Neural progenitor cell (in vitro differentiated cells): ENCODE measurements around the gene SC5D. TPM values are rescaled to one million over a fixed set of nuclear protein-coding genes. Genes with fewer than 3 reads are reported as not detected.

Experiments used
- DNase-seq: peaks from one replicate; pipeline ENCODE4 v3.0.0-alpha.2; 2016; ENCODE audit warnings: low spot score
- H2AFZ ChIP-seq: fragments of 200-600 bp; sonication (generic); replicated peaks from 2 replicates; pipeline ENCODE4 v1.6.1; 2016; ENCODE audit warnings: antibody characterized with exemption
- H3F3A ChIP-seq: fragments of 200-600 bp; sonication (generic); 2 replicates; pipeline ENCODE4 v1.6.1; 2016; ENCODE audit warnings: antibody characterized with exemption, low read depth
- H3K27ac ChIP-seq: fragments of 200-600 bp; sonication (generic); 2 replicates; pipeline ENCODE4 v1.5.1; 2016; ENCODE audit warnings: mild to moderate bottlenecking
- H3K27me3 ChIP-seq: fragments of 200-600 bp; sonication (generic); 2 replicates; pipeline ENCODE4 v1.6.1; 2016; ENCODE audit warnings: mild to moderate bottlenecking, moderate library complexity
- H3K36me3 ChIP-seq: fragments of 200-600 bp; sonication (generic); 2 replicates; pipeline ENCODE4 v1.5.1; 2016
- H3K4me1 ChIP-seq: fragments of 200-600 bp; sonication (generic); 2 replicates; pipeline ENCODE4 v1.6.1; 2016; ENCODE audit warnings: mixed run types
- H3K4me2 ChIP-seq: fragments of 200-600 bp; sonication (generic); 2 replicates; pipeline ENCODE4 v1.6.1; 2016
- H3K4me3 ChIP-seq: fragments of 200-600 bp; sonication (generic); 2 replicates; pipeline ENCODE4 v1.5.1; 2016
- H3K79me2 ChIP-seq: fragments of 200-600 bp; sonication (generic); 2 replicates; pipeline ENCODE4 v1.6.1; 2016; ENCODE audit warnings: low read depth
- H3K9ac ChIP-seq: fragments of 200-600 bp; sonication (generic); 2 replicates; pipeline ENCODE4 v1.6.1; 2016
- H3K9me3 ChIP-seq: fragments of 200-600 bp; sonication (generic); 2 replicates; pipeline ENCODE4 v1.5.1; 2016; ENCODE audit warnings: low read depth
- H4K20me1 ChIP-seq: fragments of 200-600 bp; sonication (generic); 2 replicates; pipeline ENCODE4 v1.6.1; 2016; ENCODE audit warnings: low read depth
- H3K27ac Mint-ChIP-seq: 3 replicates; pipeline ENCODE4 v1.8.0; 2021; ENCODE audit warnings: mixed read lengths
- H3K27me3 Mint-ChIP-seq: 2 replicates; pipeline ENCODE4 v1.8.0; 2022; ENCODE audit warnings: low read depth, mild to moderate bottlenecking, inconsistent platforms, moderate library complexity, mixed read lengths; ENCODE audit not compliant: insufficient read depth
- H3K36me3 Mint-ChIP-seq: 3 replicates; pipeline ENCODE4 v1.8.0; 2021; ENCODE audit warnings: mixed read lengths
- H3K4me1 Mint-ChIP-seq: 3 replicates; pipeline ENCODE4 v1.8.0; 2021; ENCODE audit warnings: mixed read lengths
- H3K4me3 Mint-ChIP-seq: 3 replicates; pipeline ENCODE4 v1.8.0; 2021; ENCODE audit warnings: mild to moderate bottlenecking, moderate library complexity, mixed read lengths
- H3K9me3 Mint-ChIP-seq: 3 replicates; pipeline ENCODE4 v1.8.0; 2020; ENCODE audit warnings: mixed read lengths
- EZH2 ChIP-seq: fragments of 200-600 bp; sonication (generic); IDR thresholded peaks from 2 replicates; pipeline ENCODE4 v1.6.1; 2017; ENCODE audit warnings: antibody characterized with exemption, mild to moderate bottlenecking, moderate library complexity
- EZH2phosphoT487 ChIP-seq: fragments of 200-600 bp; sonication (generic); IDR thresholded peaks from 2 replicates; pipeline ENCODE4 v1.6.1; 2017; ENCODE audit warnings: antibody characterized with exemption
- total RNA-seq: library from RNA; depleted of rRNA; stranded (reverse); fragments of >200 nt; gene quantifications from 2 replicates; pipeline ENCODE4 v1.2.3, GENCODE V29; 2015; ENCODE audit warnings: low replicate concordance
- TF ChIP-seq, protein P1 (sequence below): fragments of 200-600 bp; sonication (generic); IDR thresholded peaks from 2 replicates; pipeline ENCODE4 v1.5.1; 2017; ENCODE audit warnings: antibody characterized with exemption, mild to moderate bottlenecking

The SC5D gene
- total RNA-seq, 1 donor from 2014 or later: 80.7 TPM

DNA sequence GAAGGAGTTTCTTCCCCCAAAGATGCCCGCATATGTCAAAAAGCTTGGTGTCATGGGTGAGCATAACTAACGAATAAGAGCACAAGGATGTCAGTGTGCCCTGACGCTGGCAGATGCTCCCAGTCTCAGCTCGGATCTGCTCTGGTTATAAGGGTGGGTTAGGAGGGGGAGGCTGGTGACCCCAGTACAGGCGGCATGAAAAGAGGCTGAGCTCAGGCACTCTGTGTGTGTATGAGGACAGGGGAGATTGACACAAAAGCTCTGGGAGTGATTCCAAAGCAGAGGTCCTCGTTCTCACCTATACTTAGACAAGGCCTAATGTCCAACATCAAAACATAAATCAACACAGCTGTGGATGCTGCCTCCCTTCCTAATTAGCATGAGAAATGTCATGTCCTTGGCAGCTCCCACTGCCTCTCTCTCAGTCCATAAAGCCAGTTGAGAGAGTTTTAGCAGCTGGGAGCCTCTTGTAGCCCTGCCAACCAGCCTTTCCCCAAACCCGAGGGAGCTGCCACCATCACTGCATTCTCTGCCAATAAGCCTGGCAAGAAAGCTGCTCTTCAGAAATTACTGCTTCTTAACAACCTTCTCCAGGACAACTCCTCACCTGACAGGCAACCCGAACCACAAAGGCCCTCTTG lies 59.8 kb downstream of the SC5D start:
- Histone ChIP-seq H3K36me3 (no peaks in the 10 kb centered on the region), H3K27me3 (no peaks in the 10 kb centered on the region), H3K4me3 (no peak overlapping the region), H3F3A (no peaks in the 10 kb centered on the region), H2AFZ (no peak overlapping the region), H3K9ac (no peak overlapping the region), H3K27ac (no peak overlapping the region), H3K9me3 (no peaks in the 10 kb centered on the region), H4K20me1 (no peaks in the 10 kb centered on the region), H3K4me2 (no peak overlapping the region), H3K79me2 (no peaks in the 10 kb centered on the region), H3K4me1 (peaks cover 5% of the 10 kb centered on the region)
- DNase-seq: no peak
- Mint-ChIP-seq H3K36me3 (no peaks in the 10 kb centered on the region), H3K27ac (no peak overlapping the region), H3K9me3 (no peaks in the 10 kb centered on the region), H3K27me3 (peaks cover 4% of the 10 kb centered on the region), H3K4me1 (peaks cover 14% of the 10 kb centered on the region), H3K4me3 (no peak overlapping the region)
- TF ChIP-seq EZH2phosphoT487: no peak
- TF ChIP-seq EZH2: no peak
- TF ChIP-seq, protein P1, sequence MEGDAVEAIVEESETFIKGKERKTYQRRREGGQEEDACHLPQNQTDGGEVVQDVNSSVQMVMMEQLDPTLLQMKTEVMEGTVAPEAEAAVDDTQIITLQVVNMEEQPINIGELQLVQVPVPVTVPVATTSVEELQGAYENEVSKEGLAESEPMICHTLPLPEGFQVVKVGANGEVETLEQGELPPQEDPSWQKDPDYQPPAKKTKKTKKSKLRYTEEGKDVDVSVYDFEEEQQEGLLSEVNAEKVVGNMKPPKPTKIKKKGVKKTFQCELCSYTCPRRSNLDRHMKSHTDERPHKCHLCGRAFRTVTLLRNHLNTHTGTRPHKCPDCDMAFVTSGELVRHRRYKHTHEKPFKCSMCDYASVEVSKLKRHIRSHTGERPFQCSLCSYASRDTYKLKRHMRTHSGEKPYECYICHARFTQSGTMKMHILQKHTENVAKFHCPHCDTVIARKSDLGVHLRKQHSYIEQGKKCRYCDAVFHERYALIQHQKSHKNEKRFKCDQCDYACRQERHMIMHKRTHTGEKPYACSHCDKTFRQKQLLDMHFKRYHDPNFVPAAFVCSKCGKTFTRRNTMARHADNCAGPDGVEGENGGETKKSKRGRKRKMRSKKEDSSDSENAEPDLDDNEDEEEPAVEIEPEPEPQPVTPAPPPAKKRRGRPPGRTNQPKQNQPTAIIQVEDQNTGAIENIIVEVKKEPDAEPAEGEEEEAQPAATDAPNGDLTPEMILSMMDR: no peak

DNA sequence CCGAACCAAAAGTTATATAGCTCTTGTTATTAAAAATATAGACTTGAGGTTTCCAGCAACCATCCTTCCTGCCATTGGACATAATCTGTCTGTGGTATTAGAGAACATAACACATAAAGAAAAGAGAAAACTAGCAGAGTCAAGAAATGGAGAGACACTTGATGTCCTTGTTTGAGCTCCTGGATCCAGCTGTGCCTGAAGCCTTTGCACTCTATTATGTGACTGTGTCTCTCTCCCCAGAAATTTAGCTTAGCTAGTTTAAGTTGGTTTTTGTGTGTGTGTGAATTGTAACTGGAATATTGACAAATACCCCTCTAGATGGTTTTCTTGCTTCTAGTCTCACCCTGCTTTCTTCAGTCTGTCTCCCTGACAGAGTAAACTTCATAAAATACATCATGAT lies 61.6 kb downstream of the SC5D start:
- Histone ChIP-seq H3F3A (no peaks in the 10 kb centered on the region), H2AFZ (no peak overlapping the region), H3K27ac (no peak overlapping the region), H3K79me2 (no peaks in the 10 kb centered on the region), H3K4me1 (no peaks in the 10 kb centered on the region), H3K36me3 (no peaks in the 10 kb centered on the region), H4K20me1 (no peaks in the 10 kb centered on the region), H3K9me3 (no peaks in the 10 kb centered on the region), H3K4me2 (no peak overlapping the region), H3K9ac (no peak overlapping the region), H3K4me3 (no peak overlapping the region), H3K27me3 (no peaks in the 10 kb centered on the region)
- TF ChIP-seq, protein P1: no peak
- TF ChIP-seq EZH2: no peak
- TF ChIP-seq EZH2phosphoT487: no peak
- no peak overlapping the region for H3K4me3 Mint-ChIP-seq
- H3K27me3 Mint-ChIP-seq: peaks cover 6% of the 10 kb centered on the region
- H3K4me1 Mint-ChIP-seq: peaks cover 8% of the 10 kb centered on the region
- DNase-seq: no peak
- no peak overlapping the region for H3K27ac Mint-ChIP-seq
- no peaks in the 10 kb centered on the region for H3K9me3 Mint-ChIP-seq
- no peaks in the 10 kb centered on the region for H3K36me3 Mint-ChIP-seq

DNA sequence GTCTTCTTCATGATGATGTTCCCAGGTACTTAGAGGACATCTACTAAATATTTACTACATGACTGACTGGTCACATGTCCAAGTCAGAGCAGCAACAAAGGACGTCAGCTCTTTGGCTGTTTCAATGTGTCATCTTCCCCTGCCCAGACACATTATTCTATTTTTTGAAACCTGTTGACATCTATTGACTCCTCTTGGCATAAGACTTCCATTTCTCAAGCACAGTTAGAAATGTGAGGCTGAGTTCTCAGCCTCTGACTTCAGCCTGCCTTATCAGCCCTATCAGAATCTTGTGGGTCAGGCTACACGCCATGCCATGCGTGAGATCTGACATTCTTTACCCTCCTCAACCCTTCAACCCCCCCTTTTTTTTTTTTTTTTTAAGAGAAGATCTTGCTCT lies 63.8 kb downstream of the SC5D start:
- Histone ChIP-seq H3K9me3 (no peaks in the 10 kb centered on the region), H3K36me3 (no peaks in the 10 kb centered on the region)
- no peak overlapping the region for H3K27ac Mint-ChIP-seq

More for the DNA sequence above, 63.8 kb downstream of the SC5D start:
- Histone ChIP-seq H3K4me1 (no peaks in the 10 kb centered on the region), H3K79me2 (no peaks in the 10 kb centered on the region), H3K27ac (no peak overlapping the region), H3F3A (no peaks in the 10 kb centered on the region), H3K27me3 (no peaks in the 10 kb centered on the region), H3K4me3 (no peak overlapping the region), H3K4me2 (no peak overlapping the region), H2AFZ (no peak overlapping the region), H3K9ac (no peak overlapping the region), H4K20me1 (no peaks in the 10 kb centered on the region)
- H3K4me3 Mint-ChIP-seq: no peak overlapping the region
- H3K27me3 Mint-ChIP-seq: peaks cover 6% of the 10 kb centered on the region
- DNase-seq: no peak
- H3K36me3 Mint-ChIP-seq: no peaks in the 10 kb centered on the region
- no peak for TF ChIP-seq EZH2
- TF ChIP-seq, protein P1: no peak
- no peak for TF ChIP-seq EZH2phosphoT487
- H3K4me1 Mint-ChIP-seq: peaks cover 6% of the 10 kb centered on the region
- no peaks in the 10 kb centered on the region for H3K9me3 Mint-ChIP-seq

Other genes with a start within 250 kb of the SC5D start
- gene TECTA, start 191.5 kb upstream of the SC5D start, total RNA-seq: 0.84 and 1.2 TPM in 2 replicates
- gene SORL1, start 159.5 kb downstream of the SC5D start, total RNA-seq: 45.6 and 46.0 TPM in 2 replicates